ENCODE measurements around the gene SLC35E4.

GRCh38 chr22:30596199-30596598, 39.4 kb upstream of the SLC35E4 start:
- TF ChIP-seq POLR2A (IDR thresholded peaks at IDR 0.05; ENCODE audit: low read depth, low read length) (no peak), POLR2AphosphoS5 (IDR thresholded peaks at IDR 0.05; ENCODE audit: low read depth, low read length) (no peak), TAF1 (IDR thresholded peaks at IDR 0.05; ENCODE audit: borderline replicate concordance, low read depth, low read length) (no peak)

Measured in GM12892 (cell line).